22Rv1 (cell line): Measurements from ENCODE around the gene ISOC1.

Experiments
- H3K27ac ChIP-seq: fragments of 450-650 bp; 2 replicates; pipeline ENCODE4 v1.5.1; 2017
- CTCF ChIP-seq: fragments of 450-650 bp; IDR thresholded peaks from 2 replicates; pipeline ENCODE4 v1.5.1; 2017; ENCODE audit warnings: mild to moderate bottlenecking
- ZFX ChIP-seq: fragments of 450-650 bp; IDR thresholded peaks from 2 replicates; pipeline ENCODE4 v1.6.1; 2017; ENCODE audit warnings: antibody characterized with exemption, borderline replicate concordance

ISOC1 gene

DNA sequence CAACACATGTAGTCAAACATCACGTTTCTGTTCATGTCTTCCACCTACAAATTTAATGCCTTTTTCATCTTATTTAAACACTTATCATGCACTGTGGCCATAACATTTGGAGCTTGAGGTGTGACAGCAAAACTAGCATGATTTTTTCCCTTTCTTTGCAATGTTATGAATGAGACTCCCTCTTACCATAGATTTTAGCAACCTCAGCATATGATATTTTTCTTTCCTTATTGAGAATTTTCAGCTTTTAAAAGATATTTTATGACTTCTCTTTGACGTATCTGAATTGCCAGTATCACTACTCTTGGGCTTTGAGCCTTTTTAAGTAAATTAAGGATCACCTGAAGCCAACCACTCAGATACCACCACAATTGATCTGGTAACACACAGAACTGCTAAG, 32.7 kb upstream of the ISOC1 start:
- no peak overlapping the region for H3K27ac ChIP-seq
- TF ChIP-seq ZFX = no peak
- TF ChIP-seq CTCF = no peak

DNA sequence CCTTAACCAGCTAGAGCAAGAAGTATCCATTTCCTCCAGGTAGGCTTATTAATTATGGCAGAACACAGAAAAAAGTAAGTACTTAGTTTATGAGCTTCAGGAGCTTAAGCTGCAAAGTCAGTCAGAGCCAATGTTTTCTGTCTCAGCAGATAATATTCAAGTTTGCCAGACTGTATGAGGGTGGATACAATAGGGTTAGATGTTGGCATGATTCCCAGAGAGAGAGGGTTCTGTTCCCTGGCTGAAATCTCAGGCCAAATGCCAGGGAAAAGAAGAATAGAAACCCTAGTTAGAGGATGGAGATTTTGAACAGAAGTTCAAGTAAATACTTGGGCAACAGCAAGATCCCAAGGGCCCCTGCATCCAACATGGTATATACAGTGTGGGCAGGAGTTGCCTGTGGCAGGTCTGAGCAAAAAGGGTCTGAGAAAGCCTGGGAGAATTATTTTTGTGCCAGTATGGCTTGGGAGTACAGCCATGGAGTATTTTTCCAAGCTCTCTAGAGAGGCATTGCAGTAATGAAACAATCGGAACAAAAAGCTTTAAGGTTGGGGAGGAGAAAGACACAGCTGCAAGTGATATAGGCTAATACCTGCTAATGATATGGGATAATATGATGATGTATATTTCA, 31.0 kb upstream of the ISOC1 start:
- no peak overlapping the region for H3K27ac ChIP-seq

GRCh38 chr5:129065721-129066120, 28.8 kb upstream of the ISOC1 start:
- H3K27ac ChIP-seq = no peak overlapping the region
- TF ChIP-seq CTCF = no peak

More for the DNA sequence above, 31.0 kb upstream of the ISOC1 start:
- TF ChIP-seq ZFX (no peak), CTCF (no peak)

GRCh38 chr5:129067745-129068144, 26.8 kb upstream of the ISOC1 start:
- no peak overlapping the region for H3K27ac ChIP-seq
- no peak for TF ChIP-seq CTCF

DNA sequence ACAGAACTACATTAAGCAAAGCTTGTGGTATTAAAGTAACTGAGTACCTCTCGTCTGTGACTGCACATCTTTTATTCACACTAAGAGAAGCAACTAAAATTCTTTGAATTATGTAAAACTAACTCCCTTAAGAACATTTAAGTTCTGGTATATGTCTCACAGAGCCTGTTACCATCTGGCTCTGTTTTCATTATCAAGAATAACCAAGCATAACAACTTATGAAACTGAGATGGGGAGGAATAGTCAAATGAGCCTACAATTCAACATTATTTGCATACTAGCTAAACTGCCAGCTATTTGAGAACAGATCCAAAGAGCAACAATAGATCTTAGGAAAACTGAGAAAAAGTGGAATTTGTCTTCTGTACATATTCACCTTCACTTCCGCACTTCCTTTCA, 25.3 kb upstream of the ISOC1 start:
- TF ChIP-seq CTCF = no peak
- TF ChIP-seq ZFX = no peak
- no peak overlapping the region for H3K27ac ChIP-seq

DNA sequence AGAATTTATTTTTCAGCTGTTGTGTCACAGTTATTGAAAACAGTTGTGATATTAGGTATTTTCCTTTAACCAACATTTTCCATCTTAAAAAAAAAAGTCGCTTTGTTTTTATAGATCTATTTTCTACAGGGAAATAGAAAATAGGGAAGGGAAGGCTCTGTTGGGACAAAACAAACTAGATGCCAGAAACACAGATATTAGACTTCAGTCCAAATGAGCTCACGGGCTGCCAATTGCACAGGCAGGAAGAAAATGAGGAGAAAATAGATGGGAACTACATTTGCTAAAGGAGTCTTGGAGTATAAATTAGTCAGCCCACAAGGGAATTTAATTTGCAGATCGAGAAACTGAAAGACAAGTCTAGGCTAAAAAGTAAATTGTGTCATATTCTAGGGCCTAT, 21.4 kb upstream of the ISOC1 start:
- H3K27ac ChIP-seq = no peak overlapping the region
- TF ChIP-seq ZFX (no peak), CTCF (no peak)

GRCh38 chr5:129074903-129075302, 19.6 kb upstream of the ISOC1 start:
- TF ChIP-seq ZFX (no peak), CTCF (no peak)
- no peak overlapping the region for H3K27ac ChIP-seq
